ENCODE measurements around the gene SERPINB11.

SERPINB11 gene

DNA sequence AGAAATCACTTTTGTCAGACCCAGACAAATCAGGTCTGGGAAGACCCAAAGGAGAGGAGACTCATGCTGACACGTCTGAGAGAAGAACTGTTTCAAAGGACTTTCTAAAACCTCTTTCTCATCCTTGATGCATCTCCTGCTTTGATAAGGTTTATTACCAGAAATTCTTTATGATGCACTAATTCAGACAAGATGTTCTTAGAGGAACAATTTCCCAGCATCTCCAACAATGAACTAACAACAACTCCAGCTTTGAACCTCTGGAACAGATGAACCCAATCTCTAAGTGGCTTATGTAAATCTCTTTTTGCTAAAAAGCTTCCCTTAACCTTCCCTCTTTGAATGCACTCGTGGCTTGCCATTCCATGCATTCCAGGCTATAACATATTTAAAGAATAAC lies 15.9 kb upstream of the SERPINB11 start:
- Mint-ChIP-seq H3K4me3 (no peak overlapping the region), H3K9me3 (peaks cover 24% of the 10 kb centered on the region), H3K27ac (no peak overlapping the region), H3K36me3 (ENCODE audit: low read depth) (no peaks in the 10 kb centered on the region), H3K4me1 (peaks cover 16% of the 10 kb centered on the region), H3K27me3 (ENCODE audit: low read depth, poor library complexity) (peaks cover 4% of the 10 kb centered on the region)
- DNase-seq = no peak
- TF ChIP-seq, protein P1, sequence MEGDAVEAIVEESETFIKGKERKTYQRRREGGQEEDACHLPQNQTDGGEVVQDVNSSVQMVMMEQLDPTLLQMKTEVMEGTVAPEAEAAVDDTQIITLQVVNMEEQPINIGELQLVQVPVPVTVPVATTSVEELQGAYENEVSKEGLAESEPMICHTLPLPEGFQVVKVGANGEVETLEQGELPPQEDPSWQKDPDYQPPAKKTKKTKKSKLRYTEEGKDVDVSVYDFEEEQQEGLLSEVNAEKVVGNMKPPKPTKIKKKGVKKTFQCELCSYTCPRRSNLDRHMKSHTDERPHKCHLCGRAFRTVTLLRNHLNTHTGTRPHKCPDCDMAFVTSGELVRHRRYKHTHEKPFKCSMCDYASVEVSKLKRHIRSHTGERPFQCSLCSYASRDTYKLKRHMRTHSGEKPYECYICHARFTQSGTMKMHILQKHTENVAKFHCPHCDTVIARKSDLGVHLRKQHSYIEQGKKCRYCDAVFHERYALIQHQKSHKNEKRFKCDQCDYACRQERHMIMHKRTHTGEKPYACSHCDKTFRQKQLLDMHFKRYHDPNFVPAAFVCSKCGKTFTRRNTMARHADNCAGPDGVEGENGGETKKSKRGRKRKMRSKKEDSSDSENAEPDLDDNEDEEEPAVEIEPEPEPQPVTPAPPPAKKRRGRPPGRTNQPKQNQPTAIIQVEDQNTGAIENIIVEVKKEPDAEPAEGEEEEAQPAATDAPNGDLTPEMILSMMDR (IDR thresholded peaks at IDR 0.05) = no peak

DNA sequence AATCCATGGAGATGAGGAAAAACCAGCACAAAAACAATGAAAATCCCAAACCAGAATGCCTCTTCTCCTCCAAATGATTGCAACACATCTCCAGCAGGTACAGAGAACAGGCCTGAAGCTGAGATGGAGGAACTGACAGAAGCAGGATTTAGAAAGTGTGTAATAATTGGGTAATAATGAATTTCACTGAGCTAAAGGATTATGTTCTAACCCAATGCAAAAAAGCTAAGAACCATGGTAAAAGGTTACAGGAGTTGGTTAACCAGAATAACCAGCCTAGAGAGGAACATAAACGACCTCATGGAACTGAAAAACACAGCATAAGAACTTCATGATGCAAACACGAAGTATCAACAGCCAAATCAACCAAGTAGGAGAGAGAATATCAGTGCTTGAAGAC lies 13.7 kb upstream of the SERPINB11 start:
- DNase-seq = no peak
- H3K4me3 Mint-ChIP-seq = no peak overlapping the region
- no peak overlapping the region for H3K27ac Mint-ChIP-seq
- H3K36me3 Mint-ChIP-seq (ENCODE audit: low read depth) = no peaks in the 10 kb centered on the region
- H3K27me3 Mint-ChIP-seq (ENCODE audit: low read depth, poor library complexity) = peaks cover 11% of the 10 kb centered on the region
- TF ChIP-seq, protein P1 (IDR thresholded peaks at IDR 0.05) = no peak
- H3K4me1 Mint-ChIP-seq = no peaks in the 10 kb centered on the region
- H3K9me3 Mint-ChIP-seq = peaks cover 35% of the 10 kb centered on the region

DNA sequence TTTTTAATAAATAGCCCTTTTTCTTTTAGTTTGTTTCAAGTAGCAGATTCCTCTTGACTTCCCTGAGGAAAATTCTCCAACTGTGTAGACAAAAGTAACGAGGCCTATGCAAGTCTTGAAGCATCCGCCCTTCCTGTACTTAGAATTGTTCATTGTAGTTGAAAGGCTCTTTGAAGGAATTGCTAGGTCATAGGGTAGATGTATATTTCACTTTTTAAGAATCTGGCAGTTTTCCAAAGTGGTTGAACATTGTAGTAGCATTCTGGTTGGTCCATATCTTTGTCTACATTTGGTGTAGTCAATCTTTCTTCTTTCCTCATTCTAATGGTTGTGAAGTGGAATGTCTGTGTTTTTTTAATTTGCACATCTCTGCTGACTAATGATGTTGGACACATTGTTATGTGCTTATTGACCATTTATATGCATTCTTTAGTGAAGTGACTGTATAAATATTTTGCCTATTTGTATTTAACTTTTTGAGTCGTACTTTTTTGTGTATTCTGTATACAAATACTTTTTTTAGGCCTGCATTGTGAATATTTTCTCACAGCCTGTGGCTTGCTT lies 5.6 kb upstream of the SERPINB11 start:
- H3K27ac Mint-ChIP-seq = no peak overlapping the region
- DNase-seq = no peak
- TF ChIP-seq, protein P1 (IDR thresholded peaks at IDR 0.05) = no peak

DNA sequence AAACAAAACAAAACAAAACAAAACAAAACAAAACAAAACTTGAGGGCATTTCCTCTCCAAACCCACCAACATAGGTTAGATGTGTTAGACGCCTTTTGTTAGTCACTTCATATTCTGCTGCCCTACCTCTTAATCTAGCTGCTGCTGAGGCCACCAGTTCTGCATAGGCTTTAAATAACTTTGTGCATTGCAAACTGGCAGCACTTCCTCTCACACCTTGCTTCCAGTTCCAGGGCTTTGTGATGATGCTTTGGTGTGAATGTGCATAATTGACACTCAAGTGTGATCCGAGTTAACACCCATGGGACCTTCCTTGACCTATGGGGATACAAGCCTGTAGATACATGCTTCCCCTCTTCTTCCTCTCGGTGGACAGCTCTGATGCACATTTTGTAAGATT lies 2.3 kb upstream of the SERPINB11 start:
- TF ChIP-seq, protein P1 (IDR thresholded peaks at IDR 0.05) = no peak
- H3K4me1 Mint-ChIP-seq = no peaks in the 10 kb centered on the region
- H3K27ac Mint-ChIP-seq = no peak overlapping the region
- no peaks in the 10 kb centered on the region for H3K36me3 Mint-ChIP-seq (ENCODE audit: low read depth)
- no peaks in the 10 kb centered on the region for H3K9me3 Mint-ChIP-seq
- peaks cover 6% of the 10 kb centered on the region for H3K27me3 Mint-ChIP-seq (ENCODE audit: low read depth, poor library complexity)
- H3K4me3 Mint-ChIP-seq = no peak overlapping the region
- no peak for DNase-seq

More for the DNA sequence above, 5.6 kb upstream of the SERPINB11 start:
- no peak overlapping the region for H3K4me3 Mint-ChIP-seq
- no peaks in the 10 kb centered on the region for H3K36me3 Mint-ChIP-seq (ENCODE audit: low read depth)
- peaks cover 14% of the 10 kb centered on the region for H3K9me3 Mint-ChIP-seq
- H3K27me3 Mint-ChIP-seq (ENCODE audit: low read depth, poor library complexity) = peaks cover 11% of the 10 kb centered on the region
- H3K4me1 Mint-ChIP-seq = no peaks in the 10 kb centered on the region

DNA sequence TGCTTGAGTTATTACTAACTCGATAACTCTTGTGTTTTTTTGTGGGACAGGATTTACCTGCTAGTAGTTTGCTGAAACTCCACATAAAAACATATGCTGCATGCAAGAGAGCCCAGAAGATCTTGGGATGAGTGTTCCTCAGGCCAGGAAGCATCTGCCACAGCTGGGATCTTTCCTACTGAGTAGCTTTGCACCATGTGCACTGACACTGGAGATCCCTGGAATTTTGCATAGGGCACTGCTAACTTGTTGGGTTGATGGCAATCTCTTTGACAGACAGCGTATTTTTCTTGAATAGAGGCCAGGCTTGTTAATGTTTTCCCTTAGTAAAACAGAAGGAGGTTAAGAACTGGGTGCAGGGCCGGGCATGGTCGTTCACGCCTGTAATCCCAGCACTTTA lies 808 bp upstream of the SERPINB11 start:
- Mint-ChIP-seq H3K9me3 (no peaks in the 10 kb centered on the region), H3K4me1 (no peaks in the 10 kb centered on the region), H3K27me3 (ENCODE audit: low read depth, poor library complexity) (peaks cover 10% of the 10 kb centered on the region), H3K27ac (no peak overlapping the region), H3K4me3 (no peak overlapping the region), H3K36me3 (ENCODE audit: low read depth) (no peaks in the 10 kb centered on the region)
- TF ChIP-seq, protein P1 (IDR thresholded peaks at IDR 0.05) = no peak
- DNase-seq = no peak

DNA sequence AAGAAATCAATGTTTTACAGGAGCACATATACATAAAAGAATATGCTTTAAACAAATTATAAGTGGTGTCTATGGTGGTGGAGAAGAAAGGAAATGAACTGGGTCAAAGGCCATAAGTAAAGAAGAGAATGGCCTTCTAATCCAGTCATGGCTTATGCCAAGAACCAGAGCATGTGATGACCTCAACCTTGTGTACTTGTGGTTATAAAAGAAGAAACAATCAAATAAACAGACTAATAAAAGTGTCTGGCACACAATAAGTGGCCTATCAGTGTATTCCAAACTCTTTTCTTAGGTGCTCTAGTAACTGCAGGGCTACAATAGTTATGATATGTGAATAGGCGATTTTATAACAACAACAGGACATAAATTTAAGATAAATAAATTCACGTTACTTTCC lies 2.6 kb downstream of the SERPINB11 start:
- no peaks in the 10 kb centered on the region for H3K4me1 Mint-ChIP-seq
- H3K9me3 Mint-ChIP-seq = no peaks in the 10 kb centered on the region

More for the DNA sequence above, 2.6 kb downstream of the SERPINB11 start:
- TF ChIP-seq, protein P1 (IDR thresholded peaks at IDR 0.05) = no peak
- DNase-seq = no peak
- H3K36me3 Mint-ChIP-seq (ENCODE audit: low read depth) = no peaks in the 10 kb centered on the region
- H3K27me3 Mint-ChIP-seq (ENCODE audit: low read depth, poor library complexity) = peaks cover 10% of the 10 kb centered on the region
- H3K4me3 Mint-ChIP-seq = no peak overlapping the region
- H3K27ac Mint-ChIP-seq = no peak overlapping the region

All from nephron progenitor cell (in vitro differentiated cells).